Measurements from ENCODE around the gene BUD31.
"Not testable (repeated sequence)": the region's sequence is repeated elsewhere in the genome, so short reads cannot be mapped to it uniquely, and the experiment has no call there.

Gene BUD31

GRCh38 chr7:99422186-99422585 lies 13.4 kb downstream of the BUD31 start:
- no peak for DNase-seq (ENCODE audit: extremely low spot score)
- POLR2A ChIA-PET: interaction anchor here (1.0 to 3.7 kb wide), 2 partner anchors 13 to 16 kb away, joined by 3 to 16 read pairs; partner anchors contain the start of genes BUD31, CPSF4, PDAP1 and PTCD1
- TF ChIP-seq L3MBTL2 (conservative IDR thresholded peaks at IDR 0.05) (no peak), PKNOX1 (IDR thresholded peaks at IDR 0.05) (no peak), SUZ12 (IDR thresholded peaks at IDR 0.05) (no peak), BHLHE40 (IDR thresholded peaks at IDR 0.05; ENCODE audit: borderline replicate concordance) (no peak), ELF4 (IDR thresholded peaks at IDR 0.05) (no peak), ZNF384 (IDR thresholded peaks at IDR 0.05) (no peak), LEF1 (IDR thresholded peaks at IDR 0.05; ENCODE audit: borderline replicate concordance) (no peak), CTBP1 (IDR thresholded peaks at IDR 0.05; ENCODE audit: borderline replicate concordance) (no peak)
- CTCF ChIA-PET: no interaction called here

- DNase-seq (ENCODE audit: extremely low spot score): no peak
- ChIA-PET POLR2A (interaction anchor here (1.0 to 3.7 kb wide), 2 partner anchors 13 to 16 kb away, joined by 3 to 16 read pairs; partner anchors contain the start of genes BUD31, CPSF4, PDAP1 and PTCD1), CTCF (no interaction called here)
- TF ChIP-seq SUZ12 (IDR thresholded peaks at IDR 0.05) (no peak), ELF4 (IDR thresholded peaks at IDR 0.05) (no peak)
These were observed 13.9 kb downstream of the BUD31 start for GRCh38 chr7:99422625-99423024.

GRCh38 chr7:99424932-99425730 lies 16.4 kb downstream of the BUD31 start:
- POLR2A ChIA-PET: interaction anchor here (1.4 to 3.7 kb wide), 2 partner anchors 14 to 16 kb away, joined by 6 to 16 read pairs; partner anchors contain the start of genes BUD31, CPSF4, PDAP1 and PTCD1
- TF ChIP-seq FOXK2 (IDR thresholded peaks at IDR 0.05): no peak
- no peak for TF ChIP-seq L3MBTL2 (conservative IDR thresholded peaks at IDR 0.05)
- no peak for TF ChIP-seq PKNOX1 (IDR thresholded peaks at IDR 0.05)
- no peak for TF ChIP-seq ZNF384 (IDR thresholded peaks at IDR 0.05)
- TF ChIP-seq FOXA1 (IDR thresholded peaks at IDR 0.05): no peak
- TF ChIP-seq HDGF (IDR thresholded peaks at IDR 0.05; ENCODE audit: borderline replicate concordance): no peak
- TF ChIP-seq TARDBP (IDR thresholded peaks at IDR 0.05): no peak
- no peak for TF ChIP-seq CTBP1 (IDR thresholded peaks at IDR 0.05; ENCODE audit: borderline replicate concordance)
- no peak for TF ChIP-seq BHLHE40 (IDR thresholded peaks at IDR 0.05; ENCODE audit: borderline replicate concordance)
- no peak for DNase-seq (ENCODE audit: extremely low spot score)
- CTCF ChIA-PET: no interaction called here

GRCh38 chr7:99428972-99429566 lies 20.3 kb downstream of the BUD31 start:
- no peak for TF ChIP-seq SP1 (IDR thresholded peaks at IDR 0.05)
- TF ChIP-seq TARDBP (IDR thresholded peaks at IDR 0.05): no peak
- TF ChIP-seq FOXM1 (IDR thresholded peaks at IDR 0.05; ENCODE audit: borderline replicate concordance): no peak
- TF ChIP-seq PKNOX1 (IDR thresholded peaks at IDR 0.05): no peak
- TF ChIP-seq L3MBTL2 (conservative IDR thresholded peaks at IDR 0.05): no peak
- no peak for TF ChIP-seq BHLHE40 (IDR thresholded peaks at IDR 0.05; ENCODE audit: borderline replicate concordance)
- TF ChIP-seq ARNT (IDR thresholded peaks at IDR 0.05): no peak
- TF ChIP-seq ELF4 (IDR thresholded peaks at IDR 0.05): no peak
- TF ChIP-seq NFRKB (IDR thresholded peaks at IDR 0.05): no peak
- no peak for TF ChIP-seq ZNF384 (IDR thresholded peaks at IDR 0.05)
- TF ChIP-seq CTBP1 (IDR thresholded peaks at IDR 0.05; ENCODE audit: borderline replicate concordance): no peak
- no peak for TF ChIP-seq FOXA1 (IDR thresholded peaks at IDR 0.05)
- TF ChIP-seq FOXK2 (IDR thresholded peaks at IDR 0.05): no peak
- no peak for TF ChIP-seq LEF1 (IDR thresholded peaks at IDR 0.05; ENCODE audit: borderline replicate concordance)
- no peak for TF ChIP-seq HDGF (IDR thresholded peaks at IDR 0.05; ENCODE audit: borderline replicate concordance)
- TF ChIP-seq SUZ12 (IDR thresholded peaks at IDR 0.05): no peak
- CTCF ChIA-PET: interaction anchor here (0.6 kb wide), 1 partner anchor 407 kb away, joined by 9 read pairs; no protein-coding TSS in a partner anchor
- POLR2A ChIA-PET: interaction anchor here (1.9 kb wide), 1 partner anchor 20 kb away, joined by 6 read pairs; the partner anchor contains the start of genes BUD31 and PDAP1
- no peak for DNase-seq (ENCODE audit: extremely low spot score)

- no peak for DNase-seq (ENCODE audit: extremely low spot score)
- TF ChIP-seq HDGF (IDR thresholded peaks at IDR 0.05; ENCODE audit: borderline replicate concordance) (no peak), FOXA1 (IDR thresholded peaks at IDR 0.05) (no peak), PKNOX1 (IDR thresholded peaks at IDR 0.05) (no peak), FOXK2 (IDR thresholded peaks at IDR 0.05) (no peak), TARDBP (IDR thresholded peaks at IDR 0.05) (no peak), CTBP1 (IDR thresholded peaks at IDR 0.05; ENCODE audit: borderline replicate concordance) (no peak), L3MBTL2 (conservative IDR thresholded peaks at IDR 0.05) (no peak), ELF4 (IDR thresholded peaks at IDR 0.05) (no peak), NFRKB (IDR thresholded peaks at IDR 0.05) (no peak)
- ChIA-PET CTCF (no interaction called here), POLR2A (no interaction called here)
These were observed 21.0 kb downstream of the BUD31 start for GRCh38 chr7:99429756-99430155.

- CTCF ChIA-PET; DNase-seq (ENCODE audit: extremely low spot score); POLR2A ChIA-PET: not testable (repeated sequence)
These were observed 23.2 kb downstream of the BUD31 start for GRCh38 chr7:99431756-99432540.
